Measurements from ENCODE around the gene PGRMC2.

The PGRMC2 gene

DNA sequence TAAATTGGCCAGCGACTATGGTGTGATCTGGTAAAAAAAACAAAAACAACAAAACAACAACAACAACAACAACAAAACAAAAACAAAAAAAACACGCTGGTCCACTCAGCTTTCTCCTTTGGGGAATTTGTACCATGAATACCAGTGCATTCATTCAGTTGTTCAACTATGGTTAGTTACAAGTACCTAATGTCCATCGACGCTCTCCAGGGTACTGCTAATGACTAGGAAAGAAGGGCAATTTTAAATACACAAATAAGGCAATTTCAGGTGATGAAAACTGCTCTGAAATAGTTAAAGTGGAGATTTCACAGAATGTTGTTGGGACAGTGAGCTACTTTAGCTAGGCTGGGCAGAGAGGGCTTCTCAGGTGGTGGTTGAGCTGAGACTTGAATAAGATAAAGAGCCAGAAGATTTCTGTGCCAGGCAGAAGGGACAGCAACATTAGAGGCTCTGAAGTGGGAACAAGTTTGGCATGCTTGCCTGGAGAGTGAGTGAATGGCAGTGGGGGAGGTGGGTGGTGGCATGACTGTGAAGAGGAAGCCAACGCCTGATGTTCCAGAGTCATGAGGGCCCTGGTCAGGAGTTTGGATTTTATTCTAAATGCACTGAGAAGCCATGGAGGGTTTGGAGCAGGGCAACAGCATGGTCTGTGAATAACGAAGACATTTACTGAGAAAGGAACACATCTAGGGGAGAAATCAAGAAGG, 45.9 kb upstream of the PGRMC2 start:
- H3F3A ChIP-seq (ENCODE audit: control insufficient read depth, insufficient read depth): no peaks in the 10 kb centered on the region
- H4K20me1 ChIP-seq (ENCODE audit: control insufficient read depth, insufficient read depth, low read depth, low read length): no peaks in the 10 kb centered on the region
- no peak overlapping the region for H3K4me3 ChIP-seq (ENCODE audit: low read length)
- no peaks in the 10 kb centered on the region for H3K27me3 ChIP-seq (ENCODE audit: control insufficient read depth, low read length)
- H3K79me2 ChIP-seq (ENCODE audit: control insufficient read depth, low read length): no peaks in the 10 kb centered on the region
- no peaks in the 10 kb centered on the region for H3K4me1 ChIP-seq (ENCODE audit: control insufficient read depth, low read length)
- no peak overlapping the region for H3K4me2 ChIP-seq (ENCODE audit: low read length)
- no peaks in the 10 kb centered on the region for H3K36me3 ChIP-seq (ENCODE audit: control insufficient read depth, low read length)
- no peak for TF ChIP-seq EZH2phosphoT487 (IDR thresholded peaks at IDR 0.05; ENCODE audit: borderline replicate concordance, low read length)
- TF ChIP-seq, protein P1, sequence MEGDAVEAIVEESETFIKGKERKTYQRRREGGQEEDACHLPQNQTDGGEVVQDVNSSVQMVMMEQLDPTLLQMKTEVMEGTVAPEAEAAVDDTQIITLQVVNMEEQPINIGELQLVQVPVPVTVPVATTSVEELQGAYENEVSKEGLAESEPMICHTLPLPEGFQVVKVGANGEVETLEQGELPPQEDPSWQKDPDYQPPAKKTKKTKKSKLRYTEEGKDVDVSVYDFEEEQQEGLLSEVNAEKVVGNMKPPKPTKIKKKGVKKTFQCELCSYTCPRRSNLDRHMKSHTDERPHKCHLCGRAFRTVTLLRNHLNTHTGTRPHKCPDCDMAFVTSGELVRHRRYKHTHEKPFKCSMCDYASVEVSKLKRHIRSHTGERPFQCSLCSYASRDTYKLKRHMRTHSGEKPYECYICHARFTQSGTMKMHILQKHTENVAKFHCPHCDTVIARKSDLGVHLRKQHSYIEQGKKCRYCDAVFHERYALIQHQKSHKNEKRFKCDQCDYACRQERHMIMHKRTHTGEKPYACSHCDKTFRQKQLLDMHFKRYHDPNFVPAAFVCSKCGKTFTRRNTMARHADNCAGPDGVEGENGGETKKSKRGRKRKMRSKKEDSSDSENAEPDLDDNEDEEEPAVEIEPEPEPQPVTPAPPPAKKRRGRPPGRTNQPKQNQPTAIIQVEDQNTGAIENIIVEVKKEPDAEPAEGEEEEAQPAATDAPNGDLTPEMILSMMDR (IDR thresholded peaks at IDR 0.05; ENCODE audit: low read depth, low read length, poor library complexity, severe bottlenecking): no peak
- H3K9me3 ChIP-seq (ENCODE audit: control insufficient read depth, insufficient read depth, low read length): no peaks in the 10 kb centered on the region
- H3K9me2 ChIP-seq (replicated peaks; ENCODE audit: control insufficient read depth, low read length): no peaks in the 10 kb centered on the region
- H3K27ac ChIP-seq (ENCODE audit: low read depth, low read length): no peak overlapping the region

DNA sequence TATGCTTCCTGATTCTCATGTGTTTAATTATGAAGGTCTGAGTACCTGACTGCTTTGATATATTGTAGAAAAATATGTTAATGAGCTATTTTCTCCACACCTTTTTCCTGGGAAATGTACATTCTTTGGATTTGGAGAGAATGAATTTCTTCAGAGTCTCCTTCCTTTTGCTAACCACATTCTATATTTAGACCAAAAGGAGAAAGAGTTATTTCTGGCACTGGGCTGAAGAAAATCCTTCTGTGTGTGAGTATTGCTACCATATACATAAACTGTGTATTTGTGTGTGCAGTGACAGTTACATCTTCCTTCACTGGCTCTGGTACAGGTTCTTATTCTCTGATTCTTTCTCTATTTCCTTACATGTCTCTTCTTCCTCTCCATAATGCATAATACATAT, 44.5 kb upstream of the PGRMC2 start:
- H3K9me3 ChIP-seq (ENCODE audit: control insufficient read depth, insufficient read depth, low read length): no peaks in the 10 kb centered on the region
- H3K4me1 ChIP-seq (ENCODE audit: control insufficient read depth, low read length): no peaks in the 10 kb centered on the region
- no peaks in the 10 kb centered on the region for H4K20me1 ChIP-seq (ENCODE audit: control insufficient read depth, insufficient read depth, low read depth, low read length)
- no peaks in the 10 kb centered on the region for H3K36me3 ChIP-seq (ENCODE audit: control insufficient read depth, low read length)
- H3K27me3 ChIP-seq (ENCODE audit: control insufficient read depth, low read length): no peaks in the 10 kb centered on the region
- no peak overlapping the region for H3K27ac ChIP-seq (ENCODE audit: low read depth, low read length)
- TF ChIP-seq, protein P1 (IDR thresholded peaks at IDR 0.05; ENCODE audit: low read depth, low read length, poor library complexity, severe bottlenecking): no peak
- TF ChIP-seq EZH2phosphoT487 (IDR thresholded peaks at IDR 0.05; ENCODE audit: borderline replicate concordance, low read length): no peak
- H3K4me2 ChIP-seq (ENCODE audit: low read length): no peak overlapping the region
- H3K79me2 ChIP-seq (ENCODE audit: control insufficient read depth, low read length): no peaks in the 10 kb centered on the region
- no peak overlapping the region for H3K4me3 ChIP-seq (ENCODE audit: low read length)
- no peaks in the 10 kb centered on the region for H3K9me2 ChIP-seq (replicated peaks; ENCODE audit: control insufficient read depth, low read length)
- H3F3A ChIP-seq (ENCODE audit: control insufficient read depth, insufficient read depth): no peaks in the 10 kb centered on the region

DNA sequence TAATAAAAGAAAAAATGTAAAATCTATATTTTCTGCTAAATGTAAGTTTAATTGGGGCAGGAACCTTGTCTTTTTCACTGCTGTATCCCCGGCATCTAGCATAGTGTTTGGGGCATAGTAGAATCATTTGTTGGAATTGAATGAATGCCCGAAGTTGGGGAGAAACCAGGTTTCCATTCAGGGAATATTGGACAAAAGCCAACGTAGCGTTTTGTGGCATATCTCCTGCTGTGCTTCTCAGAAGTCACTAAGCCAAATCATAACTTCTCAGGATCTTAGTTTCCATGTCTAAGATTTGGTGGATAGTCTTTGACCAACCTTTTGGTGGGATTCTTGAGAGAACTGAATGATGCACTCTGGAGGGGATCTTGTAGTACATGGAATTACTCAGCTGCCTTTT, 42.0 kb upstream of the PGRMC2 start:
- Histone ChIP-seq H3K4me3 (ENCODE audit: low read length) (no peak overlapping the region), H3K79me2 (ENCODE audit: control insufficient read depth, low read length) (no peaks in the 10 kb centered on the region), H3K27ac (ENCODE audit: low read depth, low read length) (no peak overlapping the region), H3K9me2 (replicated peaks; ENCODE audit: control insufficient read depth, low read length) (no peaks in the 10 kb centered on the region), H3K36me3 (ENCODE audit: control insufficient read depth, low read length) (no peaks in the 10 kb centered on the region; the same call in 1 of the 2 replicates), H4K20me1 (ENCODE audit: control insufficient read depth, insufficient read depth, low read depth, low read length) (no peaks in the 10 kb centered on the region), H3K4me1 (ENCODE audit: control insufficient read depth, low read length) (no peaks in the 10 kb centered on the region), H3K9me3 (ENCODE audit: control insufficient read depth, insufficient read depth, low read length) (no peaks in the 10 kb centered on the region), H3K27me3 (ENCODE audit: control insufficient read depth, low read length) (no peaks in the 10 kb centered on the region), H3K4me2 (ENCODE audit: low read length) (no peak overlapping the region), H3F3A (ENCODE audit: control insufficient read depth, insufficient read depth) (no peaks in the 10 kb centered on the region)
- TF ChIP-seq EZH2phosphoT487 (IDR thresholded peaks at IDR 0.05; ENCODE audit: borderline replicate concordance, low read length): no peak

DNA sequence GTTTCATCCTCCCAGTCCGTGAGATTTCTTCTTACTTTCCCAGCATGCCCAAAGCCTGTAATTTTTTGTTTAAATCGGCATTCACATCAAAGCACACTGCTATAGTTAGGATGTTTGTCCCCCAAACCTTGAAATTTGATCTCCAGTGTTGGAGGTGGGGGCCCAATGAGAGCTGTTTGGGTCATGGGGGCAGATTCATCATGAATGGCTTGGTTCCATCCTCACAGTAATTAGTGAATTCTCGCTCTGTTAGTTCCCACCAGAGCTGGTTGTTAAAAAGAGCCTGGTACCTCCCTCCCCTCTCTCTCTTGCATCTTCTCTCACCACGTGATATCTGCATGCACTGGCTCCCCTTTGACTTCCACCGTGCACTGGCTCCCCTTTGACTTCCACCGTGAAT, 40.5 kb upstream of the PGRMC2 start:
- Histone ChIP-seq H3K9me3 (ENCODE audit: control insufficient read depth, insufficient read depth, low read length) (no peaks in the 10 kb centered on the region), H3K4me3 (ENCODE audit: low read length) (no peak overlapping the region), H3F3A (ENCODE audit: control insufficient read depth, insufficient read depth) (no peaks in the 10 kb centered on the region), H3K9me2 (replicated peaks; ENCODE audit: control insufficient read depth, low read length) (no peaks in the 10 kb centered on the region), H3K36me3 (ENCODE audit: control insufficient read depth, low read length) (peaks cover 4% of the 10 kb centered on the region; the same call in 1 of the 2 replicates), H4K20me1 (ENCODE audit: control insufficient read depth, insufficient read depth, low read depth, low read length) (no peaks in the 10 kb centered on the region), H3K27me3 (ENCODE audit: control insufficient read depth, low read length) (no peaks in the 10 kb centered on the region), H3K79me2 (ENCODE audit: control insufficient read depth, low read length) (no peaks in the 10 kb centered on the region), H3K4me1 (ENCODE audit: control insufficient read depth, low read length) (no peaks in the 10 kb centered on the region), H3K27ac (ENCODE audit: low read depth, low read length) (no peak overlapping the region), H3K4me2 (ENCODE audit: low read length) (no peak overlapping the region)
- TF ChIP-seq, protein P1 (IDR thresholded peaks at IDR 0.05; ENCODE audit: low read depth, low read length, poor library complexity, severe bottlenecking): no peak
- TF ChIP-seq EZH2phosphoT487 (IDR thresholded peaks at IDR 0.05; ENCODE audit: borderline replicate concordance, low read length): no peak
